ENCODE measurements around the gene PRDM16. TPM values are rescaled to one million over a fixed set of nuclear protein-coding genes. Genes with fewer than 3 reads are reported as not detected.

Gene PRDM16
- total RNA-seq, 1 experiment from 2014 or later = 6.1 TPM

- no peak overlapping the region for H3K27ac ChIP-seq (ENCODE audit: low read depth, low read length)
- no peaks in the 10 kb centered on the region for H4K20me1 ChIP-seq (ENCODE audit: insufficient read depth)
- H3K9ac ChIP-seq (ENCODE audit: low read length) = no peak overlapping the region
- intact Hi-C loops (cut with micrococcal nuclease) = no loop called here
- ChIA-PET RAD21 (ENCODE audit: low non-redundant PET in 1 of 2, low total read pairs in 2 of 2, uncharacterized antibody in 2 of 2, unreplicated experiment in 2 of 2) (no interaction called here), POLR2A (no interaction called here), CTCF (no interaction called here)
- H3K4me1 ChIP-seq (ENCODE audit: control insufficient read depth in 1 of 2, insufficient read depth in 2 of 2, low read length in 2 of 2) = no peaks in the 10 kb centered on the region; a peak in 1 of 4 replicates
- no peak overlapping the region for H3K4me2 ChIP-seq (ENCODE audit: low read length)
- no peak for ATAC-seq
- no peaks in the 10 kb centered on the region for H3K27me3 ChIP-seq (ENCODE audit: insufficient read depth, low read length)
- TF ChIP-seq TCF7L2 (IDR thresholded peaks at IDR 0.05; ENCODE audit: borderline replicate concordance, extremely low read depth, insufficient read depth, insufficient read length) = no peak
- TF ChIP-seq REST (IDR thresholded peaks at IDR 0.05; ENCODE audit: low read depth) = no peak
- TF ChIP-seq CEBPB (IDR thresholded peaks at IDR 0.05; ENCODE audit: low read depth) = no peak
- TF ChIP-seq POLR2AphosphoS5 (IDR thresholded peaks at IDR 0.05; ENCODE audit: low read depth, low read length) = no peak
- no peak for TF ChIP-seq ZFX (IDR thresholded peaks at IDR 0.05)
- no peak for TF ChIP-seq JUND (IDR thresholded peaks at IDR 0.05)
- no peak for TF ChIP-seq EGR1 (IDR thresholded peaks at IDR 0.05; ENCODE audit: low read depth)
- no peak for TF ChIP-seq YY1 (IDR thresholded peaks at IDR 0.05; ENCODE audit: extremely low read depth, insufficient replicate concordance, low read depth, low read length)
- no peak for TF ChIP-seq RAD21 (IDR thresholded peaks at IDR 0.05; ENCODE audit: low read depth)
- TF ChIP-seq POLR2A (IDR thresholded peaks at IDR 0.05; ENCODE audit: borderline replicate concordance, extremely low read depth, insufficient read depth, insufficient read length) = no peak
- no peak for TF ChIP-seq CBX3 (IDR thresholded peaks at IDR 0.05; ENCODE audit: low read depth)
- no peak for TF ChIP-seq EZH2phosphoT487 (IDR thresholded peaks at IDR 0.05; ENCODE audit: borderline replicate concordance)
- no peak for TF ChIP-seq EZH2 (IDR thresholded peaks at IDR 0.05)
- TF ChIP-seq, protein P1, sequence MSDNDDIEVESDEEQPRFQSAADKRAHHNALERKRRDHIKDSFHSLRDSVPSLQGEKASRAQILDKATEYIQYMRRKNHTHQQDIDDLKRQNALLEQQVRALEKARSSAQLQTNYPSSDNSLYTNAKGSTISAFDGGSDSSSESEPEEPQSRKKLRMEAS (IDR thresholded peaks at IDR 0.05) = no peak
- no peaks in the 10 kb centered on the region for H3K9me3 ChIP-seq (ENCODE audit: control insufficient read depth in 1 of 2, insufficient read depth in 1 of 2, low read depth in 1 of 2, low read length in 2 of 2)
- no peaks in the 10 kb centered on the region for H3K9me2 ChIP-seq (ENCODE audit: insufficient read depth)
- no TSS peak for BruUV-seq (replicated peaks)
- H3K4me3 ChIP-seq (replicated peaks in 1 of 2; ENCODE audit: low read depth in 1 of 2, low read length in 2 of 2) = no peak overlapping the region
- H2AFZ ChIP-seq (ENCODE audit: low read depth, low read length, poor library complexity, severe bottlenecking) = no peak overlapping the region
- DNase-seq (ENCODE audit: low read depth, low spot score) = no peak
- no peaks in the 10 kb centered on the region for H3K79me2 ChIP-seq (ENCODE audit: insufficient read depth, low read length)
- H3K36me3 ChIP-seq (ENCODE audit: control insufficient read depth in 1 of 2, insufficient read depth in 2 of 2, low read length in 2 of 2) = no peaks in the 10 kb centered on the region
These were observed 2.7 kb upstream of the PRDM16 start for GRCh38 chr1:3066250-3066711.
